Measurements from ENCODE around the gene LIN7B. TPM values are rescaled to one million over a fixed set of nuclear protein-coding genes. Genes with fewer than 3 reads are reported as not detected.
"Not testable (repeated sequence)": the region's sequence is repeated elsewhere in the genome, so short reads cannot be mapped to it uniquely, and the experiment has no call there.

The LIN7B gene
- total RNA-seq, 1 donor = 2.7 TPM

- DNase-seq (ENCODE audit: low read depth in 2 of 3, low spot score in 2 of 3) = peak; percentile 94 to 96 (median 95)
Measured at GRCh38 chr19:49118565-49119410, 4.6 kb downstream of the LIN7B start, which contains the start of gene C19orf73. C19orf73 (minus strand) TSS chr19:49119143; CDS start chr19:49119022, 121 bp downstream.

GRCh38 chr19:49119411-49120324, 5.5 kb downstream of the LIN7B start, which contains the start of gene PPFIA3:
PPFIA3 (plus strand) TSS chr19:49119544; CDS start chr19:49127874, 8,330 bp downstream.
- DNase-seq (ENCODE audit: low read depth in 2 of 3, low spot score in 2 of 3) = no peak

DNA sequence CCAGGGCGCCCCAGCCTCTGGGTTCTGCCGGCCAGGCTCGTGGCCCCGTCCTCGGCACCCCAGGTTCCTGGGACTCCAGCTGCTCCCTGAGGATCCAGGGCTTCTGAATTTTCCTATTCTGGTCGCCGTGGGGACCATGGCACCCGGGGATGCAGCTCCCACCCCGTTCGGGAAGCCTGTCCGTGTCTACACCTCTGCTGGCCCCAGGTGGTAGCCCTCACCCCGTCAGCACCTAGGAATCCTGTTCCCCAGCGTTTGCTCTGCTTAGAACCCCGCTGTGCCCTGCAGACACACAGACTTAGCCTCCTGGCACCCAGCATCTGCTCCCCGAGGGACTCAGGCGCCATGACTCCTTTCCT, 6.1 kb downstream of the LIN7B start:
- no peak for DNase-seq (ENCODE audit: low read depth in 2 of 3, low spot score in 2 of 3)

GRCh38 chr19:49120868-49121267, 6.7 kb downstream of the LIN7B start:
- DNase-seq (ENCODE audit: low read depth in 2 of 3, low spot score in 2 of 3) = no peak

DNA sequence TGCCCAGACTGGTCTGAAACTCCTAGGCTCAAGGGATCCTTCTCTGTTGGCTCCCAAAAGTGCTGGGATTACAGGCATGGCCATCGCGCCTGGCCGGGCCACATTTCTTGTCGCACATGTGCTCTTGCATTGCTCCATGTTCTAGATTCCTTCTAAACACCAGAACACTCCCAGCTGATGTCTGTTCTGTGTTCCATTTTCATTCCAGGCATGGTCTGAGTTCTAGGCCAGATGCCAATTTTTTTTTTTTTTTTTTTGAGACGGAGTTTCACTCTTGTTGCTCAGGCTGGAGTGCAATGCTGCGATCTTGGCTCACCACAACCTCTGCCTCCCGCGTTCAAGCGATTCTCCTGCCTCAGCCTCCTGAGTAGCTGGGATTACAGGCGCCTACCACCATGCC, 7.7 kb downstream of the LIN7B start:
- DNase-seq (ENCODE audit: low read depth in 2 of 3, low spot score in 2 of 3) = not testable (repeated sequence)

GRCh38 chr19:49123285-49123684, 9.1 kb downstream of the LIN7B start:
- not testable (repeated sequence) for DNase-seq (ENCODE audit: low read depth in 2 of 3, low spot score in 2 of 3)

DNA sequence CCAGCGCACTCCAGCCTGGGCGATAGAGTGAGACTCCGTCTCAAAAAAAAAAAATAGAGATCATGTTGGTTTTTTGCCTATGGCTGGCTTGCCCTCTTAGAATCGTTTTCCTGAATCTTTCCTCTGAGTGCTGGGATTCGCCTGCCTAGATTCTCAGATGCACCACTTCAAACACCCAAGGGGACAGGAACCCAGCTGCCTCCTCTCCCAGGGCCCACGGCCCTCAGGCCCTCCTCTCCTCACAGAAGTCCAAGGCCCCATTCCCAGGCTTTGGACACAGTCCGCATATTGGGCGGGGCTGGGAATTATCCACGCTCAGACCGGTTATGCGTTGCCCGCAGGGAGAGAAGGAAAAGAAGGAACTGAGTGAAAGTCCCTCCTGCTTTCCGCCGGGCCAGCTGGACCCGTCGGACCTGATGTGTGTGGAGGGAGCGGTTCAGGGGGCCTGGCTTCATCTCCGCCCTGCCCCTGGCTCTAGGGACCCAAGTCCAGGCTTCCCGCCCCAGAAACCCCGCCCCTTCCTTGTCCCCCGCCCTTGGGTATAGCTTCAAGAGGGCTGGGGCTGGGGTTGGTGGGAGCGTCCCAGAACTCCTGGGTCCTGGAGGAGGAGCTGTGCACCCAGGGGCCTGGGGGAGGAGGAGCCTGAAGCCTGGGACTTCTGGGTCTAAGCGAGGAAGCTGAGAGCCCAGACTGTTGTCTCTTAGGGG, 11.0 kb downstream of the LIN7B start:
- DNase-seq (ENCODE audit: low read depth in 2 of 3, low spot score in 2 of 3) = no peak

GRCh38 chr19:49126575-49126974, 12.4 kb downstream of the LIN7B start:
- DNase-seq (ENCODE audit: low read depth in 2 of 3, low spot score in 2 of 3) = no peak

DNA sequence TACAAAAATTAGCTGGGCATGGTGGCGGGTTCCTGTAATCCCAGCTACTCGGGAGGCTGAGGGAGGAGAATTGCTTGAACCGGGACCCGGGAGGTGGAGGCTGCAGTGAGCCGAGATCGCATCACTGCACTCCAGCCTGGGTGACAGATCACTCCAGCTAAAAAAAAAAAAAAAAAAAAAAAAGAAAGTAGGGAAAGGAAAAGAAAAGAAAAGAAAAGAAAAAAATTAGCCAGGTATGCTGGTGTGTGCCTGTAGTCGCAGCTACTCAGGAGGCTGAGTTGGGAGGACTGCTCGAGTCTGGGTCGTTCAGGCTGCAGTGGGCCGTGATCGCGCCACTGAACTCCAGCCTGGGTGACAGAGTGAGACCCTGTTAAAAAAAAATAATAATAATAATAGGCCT, 13.1 kb downstream of the LIN7B start:
- DNase-seq (ENCODE audit: low read depth in 2 of 3, low spot score in 2 of 3) = not testable (repeated sequence)

- DNase-seq (ENCODE audit: low read depth in 2 of 3, low spot score in 2 of 3) = peak; percentile 92 to 98 (median 97)
Measured at GRCh38 chr19:49127674-49128544, 13.7 kb downstream of the LIN7B start.

DNA sequence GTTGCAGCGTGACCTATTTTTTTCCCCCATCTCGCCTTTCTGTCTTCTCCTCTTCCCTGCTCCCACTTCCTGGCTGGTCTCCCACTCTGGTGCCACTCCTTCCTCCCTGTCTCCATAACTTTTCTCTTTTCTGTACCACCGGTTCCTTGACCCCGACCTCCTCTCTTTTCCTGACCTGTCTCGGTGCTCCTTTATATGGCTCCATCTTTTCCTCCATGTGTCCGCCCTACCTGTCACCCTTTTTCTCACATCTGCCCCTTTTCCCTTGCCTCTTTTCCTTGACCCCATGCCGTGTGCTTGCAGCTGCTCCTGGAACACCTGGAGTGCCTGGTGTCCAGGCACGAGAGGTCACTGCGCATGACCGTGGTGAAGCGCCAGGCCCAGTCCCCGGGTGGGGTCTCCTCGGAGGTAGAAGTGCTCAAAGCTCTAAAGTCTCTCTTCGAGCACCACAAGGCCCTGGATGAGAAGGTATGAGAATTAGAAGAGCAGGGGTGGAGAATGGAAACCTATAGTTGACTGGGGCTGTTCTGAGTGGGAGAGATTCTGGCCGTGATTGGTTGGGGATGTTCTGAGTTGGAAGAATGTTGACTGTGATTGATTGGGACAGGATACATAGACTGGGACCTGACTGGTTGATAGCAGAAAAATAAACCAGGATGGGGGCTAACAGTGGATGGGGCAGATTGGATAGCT, 14.5 kb downstream of the LIN7B start:
- DNase-seq (ENCODE audit: low read depth in 2 of 3, low spot score in 2 of 3) = no peak

- DNase-seq (ENCODE audit: low read depth in 2 of 3, low spot score in 2 of 3) = no peak
Measured at GRCh38 chr19:49129238-49129583, 15.0 kb downstream of the LIN7B start.

- DNase-seq (ENCODE audit: low read depth in 2 of 3, low spot score in 2 of 3) = no peak
Measured at GRCh38 chr19:49130325-49130724, 16.2 kb downstream of the LIN7B start.

DNA sequence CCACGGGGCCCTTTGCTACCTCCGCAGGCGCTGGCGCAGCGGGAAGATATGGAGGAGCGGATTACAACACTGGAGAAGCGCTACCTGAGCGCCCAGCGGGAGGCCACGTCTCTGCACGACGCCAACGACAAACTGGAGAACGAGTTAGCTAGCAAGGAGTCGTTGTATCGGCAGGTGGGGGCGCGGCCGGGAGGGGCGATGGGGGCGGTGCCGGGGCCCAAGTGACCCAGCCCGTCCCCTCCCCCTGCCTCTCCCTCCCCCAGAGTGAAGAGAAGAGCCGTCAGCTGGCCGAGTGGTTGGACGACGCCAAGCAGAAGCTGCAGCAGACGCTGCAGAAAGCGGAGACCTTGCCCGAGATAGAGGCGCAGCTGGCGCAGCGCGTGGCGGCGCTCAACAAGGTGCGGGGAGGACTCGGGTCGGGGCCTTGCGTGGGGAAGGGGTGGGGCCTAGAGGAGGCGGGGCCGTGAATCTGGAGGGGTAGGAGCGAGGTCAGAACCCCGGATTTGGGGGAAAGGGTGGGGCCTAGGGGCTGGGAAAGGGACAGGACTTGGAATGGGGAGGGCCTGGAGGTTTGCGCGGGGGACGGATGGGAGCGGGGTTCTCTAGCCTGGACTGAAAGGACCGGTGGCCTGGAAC, 18.9 kb downstream of the LIN7B start:
- DNase-seq (ENCODE audit: low read depth in 2 of 3, low spot score in 2 of 3) = peak in 1 of 3 donors; percentile 66

GRCh38 chr19:49133621-49134454, 19.7 kb downstream of the LIN7B start:
- DNase-seq (ENCODE audit: low read depth in 2 of 3, low spot score in 2 of 3) = peak in 1 of 3 donors; percentile 75

DNA sequence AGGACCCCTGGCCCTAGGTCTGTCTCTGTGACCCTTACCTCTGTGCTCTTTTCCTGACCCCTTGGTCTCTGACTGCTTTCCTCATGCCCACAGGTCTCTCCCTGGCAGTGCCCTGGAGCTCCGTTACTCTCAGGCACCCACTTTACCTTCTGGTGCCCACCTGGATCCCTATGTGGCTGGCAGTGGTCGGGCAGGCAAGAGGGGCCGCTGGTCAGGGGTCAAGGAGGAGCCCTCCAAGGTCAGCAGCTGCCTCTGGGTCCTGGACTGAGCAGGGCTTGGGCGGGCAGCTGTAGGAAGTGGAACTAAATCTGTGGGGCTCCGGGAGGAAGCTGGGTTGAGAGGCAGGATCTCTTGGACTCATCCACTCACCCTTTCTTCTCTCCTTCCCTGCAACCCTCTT, 21.5 kb downstream of the LIN7B start:
- DNase-seq (ENCODE audit: low read depth in 2 of 3, low spot score in 2 of 3) = no peak

GRCh38 chr19:49136771-49137171, 22.6 kb downstream of the LIN7B start:
- DNase-seq (ENCODE audit: low read depth in 2 of 3, low spot score in 2 of 3) = no peak

DNA sequence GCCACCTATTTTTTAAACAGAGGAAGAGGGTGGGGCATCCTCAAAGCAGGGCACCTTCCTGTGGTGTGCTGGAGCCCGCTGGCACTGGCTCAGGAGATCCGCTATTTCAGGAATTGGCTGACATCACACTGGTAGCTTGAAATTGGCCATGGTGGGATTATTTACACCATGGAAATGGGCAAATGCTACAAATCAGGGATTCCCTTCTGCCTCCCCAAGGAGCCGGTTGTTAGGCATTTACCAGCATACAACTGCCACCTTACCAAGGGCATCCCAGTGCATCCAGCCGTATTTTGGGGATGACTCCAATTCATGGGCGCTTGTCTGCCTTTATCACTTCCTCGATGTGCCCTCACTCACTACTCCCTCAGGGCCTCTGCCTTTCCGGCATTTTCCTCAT, 26.8 kb downstream of the LIN7B start:
- no peak for DNase-seq (ENCODE audit: low read depth in 2 of 3, low spot score in 2 of 3)
